ENCODE results near the gene RPS18.
"Not testable (repeated sequence)": the region's sequence is repeated elsewhere in the genome, so short reads cannot be mapped to it uniquely, and the experiment has no call there.

Gene RPS18

GRCh38 chr6:33271468-33272274 is at the start of gene RPS18, which contains the start of gene VPS52:
Gene RPS18, plus strand, starts transcription at chr6:33272075. Its CDS starts 45 bp downstream, at chr6:33272120.
Gene VPS52, minus strand, starts transcription at chr6:33271876. Its CDS starts 201 bp downstream, at chr6:33271675.
- DNase-seq, result peak; percentile 97

- DNase-seq, result not testable (repeated sequence)
Observed at GRCh38 chr6:33226503-33227120, 45.3 kb upstream of the RPS18 start.

DNA sequence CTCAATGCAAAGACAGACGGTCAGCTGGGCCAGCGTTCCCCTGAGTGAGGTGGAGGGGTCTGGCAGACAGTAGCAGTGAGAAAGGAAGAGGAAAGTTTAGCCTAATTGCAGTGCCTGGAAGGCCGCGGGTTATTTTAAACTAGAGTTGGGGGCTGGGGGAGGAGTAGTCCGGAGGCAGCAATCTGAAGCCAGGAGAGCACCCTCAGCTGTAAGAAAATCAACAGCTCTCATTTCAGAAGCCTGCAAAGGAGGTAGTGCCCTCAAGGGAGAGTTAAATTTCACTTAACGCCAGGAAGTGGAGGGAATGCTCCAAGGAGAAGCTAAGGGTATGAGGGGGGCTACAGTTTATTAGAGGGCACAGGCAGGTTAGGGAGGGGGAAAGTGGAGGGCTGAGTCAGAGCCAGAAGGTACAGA is 36.6 kb upstream of the RPS18 start:
- DNase-seq, result no peak

DNA sequence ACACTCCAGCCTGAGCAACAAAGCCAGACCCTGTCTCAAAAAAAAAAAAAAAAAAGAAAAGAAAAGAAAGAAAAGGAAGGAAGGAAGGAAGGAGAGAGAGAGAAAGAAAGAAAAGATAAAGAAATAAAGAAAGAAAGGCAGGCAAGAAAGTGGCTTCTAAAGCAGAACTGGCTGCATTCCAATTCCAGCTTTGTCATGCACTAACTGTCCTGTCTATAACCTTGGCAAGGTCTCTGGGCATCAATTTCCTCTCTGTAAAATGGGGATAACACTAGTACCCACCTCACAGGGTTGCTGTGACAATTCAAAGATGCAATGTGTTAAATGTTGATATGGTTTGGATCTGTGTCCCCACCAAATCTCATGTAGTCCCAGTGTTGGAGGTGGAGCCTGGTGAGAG is 35.5 kb upstream of the RPS18 start:
- no peak for DNase-seq

DNA sequence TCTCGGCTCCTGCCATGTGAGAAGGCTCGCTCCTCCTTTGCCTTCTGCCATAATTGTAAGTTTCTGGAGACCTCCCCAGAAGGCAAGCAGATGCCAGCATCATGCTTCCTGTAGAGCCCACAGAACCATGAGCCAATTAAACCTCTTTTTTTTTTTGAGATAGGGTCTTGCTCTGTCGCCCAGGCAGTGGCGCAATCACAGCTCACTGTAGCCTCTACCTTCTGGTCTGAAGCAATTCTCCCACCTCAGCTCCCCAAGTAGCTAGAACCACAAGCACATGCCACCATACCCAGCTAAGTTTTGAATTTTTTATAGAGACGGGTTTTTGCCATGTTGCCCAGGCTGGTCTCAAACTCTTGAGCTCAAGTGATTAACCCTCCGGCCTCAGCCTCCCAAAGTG is 35.0 kb upstream of the RPS18 start:
- no peak for DNase-seq

- DNase-seq, result no peak
Observed at GRCh38 chr6:33237741-33238140, 34.1 kb upstream of the RPS18 start.

GRCh38 chr6:33241968-33242367 is 29.9 kb upstream of the RPS18 start:
- no peak for DNase-seq

DNA sequence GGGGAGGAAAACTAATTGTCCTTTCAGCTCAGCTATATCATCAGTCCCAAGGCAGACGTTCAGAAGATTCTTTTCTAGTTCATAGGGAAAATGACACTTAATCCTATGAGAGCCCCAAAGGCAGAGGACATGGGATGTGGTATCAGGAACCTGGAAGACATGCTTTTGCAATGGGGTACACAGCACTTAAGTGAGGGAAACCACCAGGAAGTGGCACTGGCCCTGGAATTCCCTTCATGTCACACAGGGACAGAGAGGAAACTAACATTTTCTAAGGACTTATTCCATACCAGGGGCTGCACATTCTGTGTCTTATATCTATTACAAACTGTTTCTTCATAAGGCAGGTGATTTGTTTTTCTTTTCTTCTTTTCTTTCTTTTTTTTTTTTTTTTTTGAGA is 28.4 kb upstream of the RPS18 start:
- no peak for DNase-seq

GRCh38 chr6:33247977-33248642 is 23.8 kb upstream of the RPS18 start:
- DNase-seq, result peak; percentile 90

DNA sequence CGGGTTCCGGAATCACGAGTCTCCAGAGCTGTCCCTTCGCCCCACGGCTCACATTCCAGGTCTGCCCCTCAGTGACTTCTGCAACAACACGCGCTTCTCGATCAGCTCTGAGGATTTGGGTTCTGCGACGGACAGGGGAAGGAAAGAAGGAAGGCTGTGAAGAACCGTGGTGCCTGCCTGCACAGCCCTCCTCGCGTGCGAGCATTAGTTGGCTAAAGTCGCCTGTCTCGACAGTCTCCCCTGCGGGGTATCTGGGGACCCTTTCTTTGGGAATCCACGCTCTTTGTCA is 23.3 kb upstream of the RPS18 start:
- no peak for DNase-seq

DNA sequence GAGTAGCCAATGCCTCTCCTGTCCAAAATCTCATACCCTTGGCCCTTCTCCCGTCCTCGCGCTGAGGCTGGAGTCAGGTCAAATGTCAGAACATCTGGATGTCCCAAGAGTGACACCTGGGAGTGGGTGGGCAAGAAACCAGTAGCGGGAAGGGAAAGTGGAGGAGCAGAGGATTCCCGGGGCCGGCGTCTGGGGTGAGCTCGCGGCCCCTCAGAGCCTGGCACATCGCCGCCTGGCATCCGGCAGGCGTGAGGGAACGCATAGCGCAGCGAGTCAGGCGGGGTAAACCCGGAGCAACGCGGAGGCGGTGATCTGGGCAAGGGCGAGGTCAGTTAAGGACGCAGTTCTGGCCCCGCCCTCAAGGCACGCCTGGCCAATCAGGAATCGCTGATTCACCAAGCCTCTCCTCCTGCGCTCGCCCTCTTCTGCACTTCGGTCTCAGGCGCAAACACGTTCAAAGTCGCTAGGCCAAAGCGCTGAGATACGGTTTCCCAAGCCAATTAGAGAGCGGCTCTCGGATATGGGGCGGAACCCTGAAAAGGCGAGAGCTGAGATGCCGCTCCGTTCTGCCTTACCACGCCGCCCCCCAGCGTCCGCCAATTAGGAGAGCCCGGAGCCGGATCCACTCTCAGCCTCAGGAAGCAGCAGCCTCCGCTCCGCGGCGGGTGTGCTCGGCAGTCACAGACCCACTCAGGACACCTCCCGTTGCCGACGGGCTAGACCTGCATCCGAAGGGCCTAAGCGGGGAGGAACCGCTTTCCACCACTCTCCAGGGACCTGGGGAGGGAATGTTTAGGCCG is 22.7 kb upstream of the RPS18 start:
- peak; percentile 99 for DNase-seq

- no peak for DNase-seq
Observed at GRCh38 chr6:33249732-33250630, 21.9 kb upstream of the RPS18 start.

- DNase-seq, result no peak
Observed at GRCh38 chr6:33250731-33251130, 21.1 kb upstream of the RPS18 start.

GRCh38 chr6:33251395-33252012 is 20.4 kb upstream of the RPS18 start:
- no peak for DNase-seq

- no peak for DNase-seq
Observed at GRCh38 chr6:33252759-33253158, 19.1 kb upstream of the RPS18 start.

DNA sequence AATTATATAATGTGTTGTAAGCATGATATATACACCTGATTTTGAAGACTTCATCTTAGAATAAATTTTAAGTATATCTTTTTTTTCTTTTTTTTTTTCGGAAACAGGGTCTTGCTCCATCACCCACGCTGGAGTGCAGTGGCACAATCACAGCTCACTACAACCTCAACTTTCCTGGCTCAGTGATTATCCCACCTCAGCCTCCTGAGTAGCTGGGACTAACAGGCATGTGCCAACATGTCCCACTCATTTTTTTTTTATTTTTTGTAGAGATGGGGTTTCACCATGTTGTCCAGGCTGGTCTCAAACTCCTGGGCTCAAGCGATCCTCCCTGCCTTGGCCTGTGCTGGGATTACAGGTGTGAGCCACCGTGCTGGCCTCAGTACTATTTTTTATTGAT is 17.3 kb upstream of the RPS18 start:
- no peak for DNase-seq

GRCh38 chr6:33259032-33259431 is 12.8 kb upstream of the RPS18 start:
- DNase-seq, result no peak

GRCh38 chr6:33262490-33262889 is 9.4 kb upstream of the RPS18 start:
- DNase-seq, result not testable (repeated sequence)

GRCh38 chr6:33264015-33264414 is 7.9 kb upstream of the RPS18 start:
- DNase-seq, result no peak

DNA sequence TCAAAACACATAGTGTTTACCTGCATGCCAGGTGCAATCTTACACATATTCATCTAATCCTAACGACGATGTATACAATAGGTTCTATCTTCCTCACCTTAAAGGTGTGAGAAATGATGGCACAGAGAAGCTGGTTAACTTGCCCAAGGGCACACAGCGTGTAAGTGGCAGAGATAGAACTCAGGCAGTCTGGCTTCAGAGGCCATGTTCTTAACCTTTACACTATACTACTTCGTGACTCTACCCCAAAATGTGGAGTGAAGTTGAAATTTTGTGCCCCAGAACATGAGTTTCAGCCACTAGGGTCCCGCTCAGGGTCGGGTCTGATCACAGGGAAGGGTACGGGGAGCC is 783 bp upstream of the RPS18 start:
- no peak for DNase-seq

- DNase-seq, result no peak
Observed at GRCh38 chr6:33272275-33273128, 627 bp downstream of the RPS18 start.

All from CD4-positive, alpha-beta T cell treated with Interleukin-21 for 1 hour (primary cell).